IMR-90 (cell line): ENCODE measurements around the gene ARHGEF3. TPM values are rescaled to one million over a fixed set of nuclear protein-coding genes. Genes with fewer than 3 reads are reported as not detected.
"Not testable (repeated sequence)": the region's sequence is repeated elsewhere in the genome, so short reads cannot be mapped to it uniquely, and the experiment has no call there.

Experiments used
- ATAC-seq: fragments of 200-7000 bp; cut with Tn5 transposase; 2 replicates; pipeline ENCODE4 v1.9.1; 2020; ENCODE audit warnings: low read depth, mild to moderate bottlenecking, moderate library complexity
- BruUV-seq: library from RNA; stranded (reverse); fragments of 400-500 nt; replicated peaks from 2 replicates; lab custom pipeline; 2021; lab: Mats Ljungman, UMichigan
- CTCF ChIA-PET: fragments of 300-600 bp; formaldehyde crosslinking; extraction: SDS; loops from one replicate; lab custom pipeline; 2021; ENCODE audit warnings: antibody characterized with exemption; lab: Yijun Ruan, JAX
- POLR2A ChIA-PET: fragments of 300-600 bp; sonication (Branson Sonifier 250); formaldehyde crosslinking; loops from one replicate; lab custom pipeline; 2022; ENCODE audit warnings: antibody characterized with exemption; ENCODE audit not compliant: unreplicated experiment; lab: Charles Lee
- DNase-seq: peaks from one replicate; pipeline ENCODE4 v3.0.0; 2013
- H2AFZ ChIP-seq: replicated peaks from 2 replicates; pipeline ENCODE3; 2013; ENCODE audit warnings: low read length, mild to moderate bottlenecking; ENCODE audit not compliant: poor library complexity
- H2AK5ac ChIP-seq: 2 replicates; pipeline ENCODE4 v1.6.1; 2013; ENCODE audit warnings: low read depth, low read length, inconsistent platforms
- H2AK9ac ChIP-seq: replicated peaks from 2 replicates; pipeline ENCODE3; 2013; ENCODE audit warnings: mild to moderate bottlenecking, low read depth, low read length, moderate library complexity; ENCODE audit not compliant: poor library complexity
- H2BK120ac ChIP-seq: 2 replicates; pipeline ENCODE4 v1.6.1; 2013; ENCODE audit warnings: low read depth, low read length, inconsistent platforms
- H2BK15ac ChIP-seq: 3 replicates; pipeline ENCODE4 v1.6.1; 2013; ENCODE audit warnings: low read depth, low read length, inconsistent platforms
- H2BK20ac ChIP-seq: 2 replicates; pipeline ENCODE4 v1.6.1; 2013; ENCODE audit warnings: low read depth, mild to moderate bottlenecking, inconsistent platforms, low read length, moderate library complexity
- H2BK5ac ChIP-seq: 2 replicates; pipeline ENCODE4 v1.6.1; 2013; ENCODE audit warnings: mild to moderate bottlenecking, low read depth, low read length, inconsistent platforms; ENCODE audit not compliant: poor library complexity, severe bottlenecking
- H3K14ac ChIP-seq: replicated peaks from 2 replicates; pipeline ENCODE4 v1.6.1; 2013; ENCODE audit warnings: low read depth, low read length, inconsistent platforms
- H3K18ac ChIP-seq: 2 replicates; pipeline ENCODE4 v1.6.1; 2013; ENCODE audit warnings: low read depth, low read length, control low read depth
- H3K23ac ChIP-seq: 2 replicates; pipeline ENCODE4 v1.6.1; 2013; ENCODE audit warnings: low read depth, low read length, inconsistent platforms
- H3K27ac ChIP-seq: 2 replicates; pipeline ENCODE4 v1.5.1; 2013; ENCODE audit warnings: mild to moderate bottlenecking, control low read depth, low read length; ENCODE audit not compliant: insufficient read depth
- H3K27me3 ChIP-seq: 2 replicates; pipeline ENCODE4 v1.6.1; 2013; ENCODE audit warnings: low read length; ENCODE audit not compliant: control insufficient read depth, insufficient read depth
- H3K36me3 ChIP-seq: 2 replicates; pipeline ENCODE4 v1.6.1; 2013; ENCODE audit warnings: low read length, mixed read lengths; ENCODE audit not compliant: control insufficient read depth, insufficient read depth
- H3K4ac ChIP-seq: 2 replicates; pipeline ENCODE4 v1.6.1; 2013; ENCODE audit warnings: low read depth, low read length, inconsistent platforms
- H3K4me1 ChIP-seq: 2 replicates; pipeline ENCODE4 v1.6.1; 2013; ENCODE audit warnings: low read length, mixed read lengths; ENCODE audit not compliant: control insufficient read depth, insufficient read depth
- H3K4me2 ChIP-seq: 2 replicates; pipeline ENCODE4 v1.6.1; 2013; ENCODE audit warnings: low read depth, mild to moderate bottlenecking, control low read depth, low read length, moderate library complexity
- H3K4me3 ChIP-seq: 2 replicates; pipeline ENCODE4 v1.5.1; 2013; ENCODE audit warnings: low read depth, mild to moderate bottlenecking, control low read depth, low read length, moderate library complexity; ENCODE audit not compliant: insufficient read depth
- H3K56ac ChIP-seq: 2 replicates; pipeline ENCODE4 v1.6.1; 2013; ENCODE audit warnings: low read length, inconsistent platforms; ENCODE audit not compliant: insufficient read depth; ENCODE audit errors: extremely low read depth
- H3K79me1 ChIP-seq, 2 experiments: 2 replicates each; pipeline ENCODE4 v1.6.1; 2013; ENCODE audit warnings: low read length in 2 of 2, inconsistent platforms in 1 of 2, low read depth in 1 of 2
- H3K9ac ChIP-seq: 2 replicates; pipeline ENCODE4 v1.6.1; 2013; ENCODE audit warnings: low read depth, low read length, control low read depth
- H3K9me1 ChIP-seq: 2 replicates; pipeline ENCODE4 v1.6.1; 2013; ENCODE audit warnings: low read length, inconsistent platforms; ENCODE audit not compliant: insufficient read depth
- H3K9me3 ChIP-seq: 2 replicates; pipeline ENCODE4 v1.6.1; 2013; ENCODE audit warnings: low read length; ENCODE audit not compliant: control insufficient read depth, insufficient read depth
- H4K20me1 ChIP-seq: 2 replicates; pipeline ENCODE4 v1.6.1; 2013; ENCODE audit warnings: low read length, inconsistent platforms; ENCODE audit not compliant: insufficient read depth
- H4K5ac ChIP-seq: 2 replicates; pipeline ENCODE4 v1.6.1; 2013; ENCODE audit warnings: mild to moderate bottlenecking, low read depth, low read length, control low read depth
- H4K8ac ChIP-seq, 2 experiments: 2 replicates each; pipeline ENCODE4 v1.6.1; 2013; ENCODE audit warnings: low read depth in 2 of 2, low read length in 2 of 2, control low read depth in 1 of 2, inconsistent platforms in 1 of 2
- H4K91ac ChIP-seq: 2 replicates; pipeline ENCODE4 v1.6.1; 2013; ENCODE audit warnings: low read depth, low read length, inconsistent platforms; ENCODE audit not compliant: insufficient read depth
- WGBS, 2 experiments: methylation state at CpG; one replicate each; pipeline versions ENCODE4 v1.1.5 to v1.1.7; 2013; ENCODE audit warnings: missing lambda C conversion rate in 2 of 2; ENCODE audit not compliant: insufficient read length in 1 of 2; ENCODE audit errors: extremely low coverage in 2 of 2; 5-methylcytosine and 5-hydroxymethylcytosine counted together
- dilution Hi-C: fragments of 300-500 bp; cut with HindIII; formaldehyde crosslinking; loops from one replicate; pipeline ENCODE4 v1.14.3; 2018; ENCODE audit warnings: low sequenced_read_pairs; ENCODE audit not compliant: unreplicated experiment
- in situ Hi-C: fragments of 300-500 bp; cut with MboI; formaldehyde crosslinking; loops from 3 replicates; pipeline ENCODE4 v1.14.3; 2019; ENCODE audit warnings: low sequenced_read_pairs, inconsistent platforms, mixed read lengths
- intact Hi-C: fragments of 100-400 bp; cut with micrococcal nuclease; formaldehyde crosslinking; loops from 2 replicates; pipeline ENCODE4 v1.10.0; 2022
- polyA plus RNA-seq, 3 experiments: library from polyadenylated mRNA; depleted of rRNA; stranded (reverse); fragments of >200 nt; gene quantifications; 2 replicates each; pipeline ENCODE4 v1.2.3, GENCODE V29; 2012; ENCODE audit warnings: low replicate concordance in 1 of 3
- total RNA-seq: library from RNA; depleted of rRNA; stranded (reverse); fragments of >200 nt; gene quantifications from 2 replicates; pipeline ENCODE4 v1.2.3, GENCODE V29; 2012
- TF ChIP-seq, protein P1 (sequence below): fragments of 150-350 bp; IDR thresholded peaks from 2 replicates; pipeline ENCODE4 v1.6.1; 2017; ENCODE audit warnings: mild to moderate bottlenecking, antibody characterized with exemption, low read length, low read depth

ARHGEF3 gene
- total and polyA plus RNA-seq, 2 of the 4 experiments (the other 2 are of a cell fraction): 2.1 to 2.3 TPM

DNA sequence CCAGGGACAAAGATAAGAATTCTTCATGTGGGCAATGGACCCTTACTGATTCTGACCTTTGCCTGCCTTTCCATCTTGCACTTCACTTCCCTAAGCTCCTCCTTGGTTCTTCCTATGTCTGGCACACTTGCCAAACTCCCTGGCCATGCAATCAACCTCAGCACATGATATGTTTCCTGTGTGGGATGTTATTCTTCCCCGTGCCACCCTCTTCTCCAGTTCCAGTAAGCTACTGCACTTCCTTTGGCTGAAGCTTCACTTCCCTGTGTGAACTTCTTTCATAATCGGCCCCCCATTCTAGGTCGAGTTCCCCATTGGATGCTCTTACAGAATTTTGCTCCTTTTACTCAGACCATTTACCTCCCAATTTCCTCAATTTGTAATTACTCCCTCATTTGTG lies 108.0 kb downstream of the ARHGEF3 start (continued):
- TF ChIP-seq, protein P1, sequence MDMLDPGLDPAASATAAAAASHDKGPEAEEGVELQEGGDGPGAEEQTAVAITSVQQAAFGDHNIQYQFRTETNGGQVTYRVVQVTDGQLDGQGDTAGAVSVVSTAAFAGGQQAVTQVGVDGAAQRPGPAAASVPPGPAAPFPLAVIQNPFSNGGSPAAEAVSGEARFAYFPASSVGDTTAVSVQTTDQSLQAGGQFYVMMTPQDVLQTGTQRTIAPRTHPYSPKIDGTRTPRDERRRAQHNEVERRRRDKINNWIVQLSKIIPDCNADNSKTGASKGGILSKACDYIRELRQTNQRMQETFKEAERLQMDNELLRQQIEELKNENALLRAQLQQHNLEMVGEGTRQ: no peak

DNA sequence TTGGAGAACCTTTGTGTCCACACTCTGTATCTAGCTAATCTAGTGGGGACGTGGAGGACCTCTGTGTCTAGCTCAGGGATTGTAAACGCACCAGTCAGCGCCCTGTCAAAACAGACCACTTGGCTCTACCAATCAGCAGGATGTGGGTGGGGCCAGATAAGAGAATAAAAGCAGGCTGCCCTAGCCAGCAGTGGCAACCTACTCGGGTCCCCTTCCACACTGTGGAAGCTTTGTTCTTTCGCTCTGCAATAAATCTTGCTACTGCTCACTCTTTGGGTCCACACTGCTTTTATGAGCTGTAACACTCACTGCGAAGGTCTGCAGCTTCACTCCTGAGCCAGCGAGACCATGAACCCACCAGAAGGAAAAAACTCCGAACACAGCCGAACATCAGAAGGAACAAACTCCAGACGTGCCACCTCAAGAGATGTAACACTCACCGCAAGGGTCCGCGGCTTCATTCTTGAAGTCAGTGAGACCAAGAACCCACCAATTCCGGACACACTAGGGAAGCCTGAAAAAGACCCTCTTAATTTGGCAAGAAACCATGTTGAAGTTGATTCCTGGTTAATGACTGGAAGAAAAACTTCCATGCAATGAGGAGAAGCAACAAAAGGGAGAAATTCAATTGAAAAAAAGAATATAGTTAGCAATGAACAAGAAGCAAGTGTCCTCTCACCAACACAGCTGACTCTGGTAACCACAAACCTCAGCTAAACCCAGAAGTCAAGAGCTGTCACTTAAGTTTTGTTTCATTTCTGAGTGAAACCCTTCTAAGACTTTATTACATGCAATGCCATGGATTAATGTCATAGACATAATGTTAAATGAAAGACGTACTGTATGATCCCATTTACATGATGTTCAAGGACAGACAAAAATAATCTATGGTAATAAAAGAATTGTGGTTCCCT lies 109.0 kb downstream of the ARHGEF3 start:
- H2AFZ ChIP-seq, H3K9ac ChIP-seq, ATAC-seq, H3K4me3 ChIP-seq, H3K9me3 ChIP-seq, H4K8ac ChIP-seq, H3K27ac ChIP-seq, CTCF ChIA-PET, H2BK20ac ChIP-seq, H2BK120ac ChIP-seq, intact Hi-C loops, H4K91ac ChIP-seq, DNase-seq, H3K4me2 ChIP-seq, H3K79me1 ChIP-seq, H3K4ac ChIP-seq, H4K20me1 ChIP-seq, H3K4me1 ChIP-seq, BruUV-seq, dilution Hi-C loops, H2BK5ac ChIP-seq, H3K14ac ChIP-seq, H3K36me3 ChIP-seq, in situ Hi-C loops, H3K9me1 ChIP-seq, H3K18ac ChIP-seq, H2AK5ac ChIP-seq, H3K23ac ChIP-seq, H3K56ac ChIP-seq, H2BK15ac ChIP-seq, H4K5ac ChIP-seq, H3K27me3 ChIP-seq, POLR2A ChIA-PET, H2AK9ac ChIP-seq: not testable (repeated sequence)
- WGBS, 2 experiments: 80% methylated on average over 1 of the region's 15 CpGs; no CpG with 5 or more reads in 1 of the 2 experiments

DNA sequence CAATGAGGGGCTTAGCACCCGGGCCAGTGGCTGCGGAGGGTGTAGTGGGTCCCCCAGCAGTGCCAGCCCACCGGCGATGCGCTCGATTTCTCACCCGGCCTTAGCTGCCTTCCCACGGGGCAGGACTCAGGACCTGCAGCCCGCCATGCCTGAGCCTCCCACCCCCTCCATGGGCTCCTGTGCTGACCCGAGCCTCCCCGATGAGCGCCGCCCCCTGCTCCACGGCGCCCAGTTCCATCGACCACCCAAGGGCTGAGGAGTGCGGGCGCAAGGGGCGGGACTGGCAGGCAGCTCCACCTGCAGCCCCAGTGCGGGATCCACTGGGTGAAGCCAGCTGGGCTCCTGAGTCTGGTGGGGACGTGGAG lies 109.8 kb downstream of the ARHGEF3 start:
- WGBS, 2 experiments: 100% methylated on average over 7 of the region's 21 CpGs; no CpG with 5 or more reads in 1 of the 2 experiments
- H2BK120ac ChIP-seq, H2AFZ ChIP-seq, H3K36me3 ChIP-seq, intact Hi-C loops, H4K8ac ChIP-seq, H3K4me3 ChIP-seq, H3K4me2 ChIP-seq, H4K5ac ChIP-seq, H3K9ac ChIP-seq, H3K4me1 ChIP-seq, H3K4ac ChIP-seq, H3K56ac ChIP-seq, in situ Hi-C loops, H3K27me3 ChIP-seq, H4K91ac ChIP-seq, H2AK9ac ChIP-seq, H2BK20ac ChIP-seq, ATAC-seq, H3K9me3 ChIP-seq, H3K79me1 ChIP-seq, H2AK5ac ChIP-seq, H4K20me1 ChIP-seq, H2BK15ac ChIP-seq, BruUV-seq, POLR2A ChIA-PET, H3K23ac ChIP-seq, H3K27ac ChIP-seq, H3K14ac ChIP-seq, H3K18ac ChIP-seq, DNase-seq, dilution Hi-C loops, H2BK5ac ChIP-seq, CTCF ChIA-PET, H3K9me1 ChIP-seq: not testable (repeated sequence)
